Retinal pigment epithelial cell (primary cell): ENCODE data around the gene GAL3ST3.
"Not testable (repeated sequence)": the region's sequence is repeated elsewhere in the genome, so short reads cannot be mapped to it uniquely, and the experiment has no call there.

Experiments
- DNase-seq: peaks from one replicate; pipeline ENCODE4 v3.0.0-alpha.2; 2010; ENCODE audit warnings: low read depth
- H3K4me3 ChIP-seq: 2 replicates; pipeline ENCODE4 v1.5.1; 2011; ENCODE audit warnings: mild to moderate bottlenecking, low read length, control low read depth, moderate library complexity
- TF ChIP-seq, protein P1 (sequence below): conservative IDR thresholded peaks from 2 replicates; pipeline ENCODE4 v1.5.1; 2011; ENCODE audit warnings: low read depth, low read length, control low read depth, inconsistent platforms

The GAL3ST3 gene

DNA sequence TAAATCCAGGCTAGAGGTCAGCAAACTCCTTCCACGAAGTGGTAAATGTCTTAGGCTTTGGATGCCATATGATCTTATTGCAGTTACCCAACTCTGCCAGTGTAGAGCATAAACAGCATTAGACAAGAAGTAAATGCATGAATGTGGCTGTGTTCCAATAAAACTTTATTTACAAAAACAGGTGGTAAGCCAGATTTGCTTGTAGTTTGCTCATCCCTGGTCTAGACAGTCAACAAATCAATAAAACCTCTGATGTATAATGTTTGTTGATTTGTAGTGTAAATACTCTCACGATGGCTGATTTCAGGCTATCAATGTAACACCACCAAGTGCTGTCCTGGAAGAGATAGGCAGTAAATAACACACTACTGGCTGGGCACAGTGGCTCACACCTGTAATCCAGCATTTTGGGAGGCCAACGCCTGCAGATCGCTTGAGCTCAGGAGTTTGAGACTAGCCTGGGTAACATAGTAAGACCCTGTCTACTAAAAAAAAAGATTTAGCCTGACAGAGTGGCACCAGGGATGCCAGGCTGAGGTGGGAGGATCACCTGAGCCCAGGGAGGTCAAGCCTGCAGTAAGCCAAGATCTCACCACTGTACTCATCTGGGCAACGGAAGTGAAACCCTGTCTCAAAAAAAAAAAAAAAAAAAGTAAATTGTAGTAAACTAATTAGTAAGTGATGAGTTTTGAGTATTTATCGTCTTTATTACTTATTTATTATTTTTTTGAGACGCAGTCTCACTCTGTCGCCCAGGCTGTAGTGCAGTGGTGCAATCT, 15.8 kb downstream of the GAL3ST3 start:
- H3K4me3 ChIP-seq: no peak overlapping the region
- no peak for DNase-seq
- TF ChIP-seq, protein P1, sequence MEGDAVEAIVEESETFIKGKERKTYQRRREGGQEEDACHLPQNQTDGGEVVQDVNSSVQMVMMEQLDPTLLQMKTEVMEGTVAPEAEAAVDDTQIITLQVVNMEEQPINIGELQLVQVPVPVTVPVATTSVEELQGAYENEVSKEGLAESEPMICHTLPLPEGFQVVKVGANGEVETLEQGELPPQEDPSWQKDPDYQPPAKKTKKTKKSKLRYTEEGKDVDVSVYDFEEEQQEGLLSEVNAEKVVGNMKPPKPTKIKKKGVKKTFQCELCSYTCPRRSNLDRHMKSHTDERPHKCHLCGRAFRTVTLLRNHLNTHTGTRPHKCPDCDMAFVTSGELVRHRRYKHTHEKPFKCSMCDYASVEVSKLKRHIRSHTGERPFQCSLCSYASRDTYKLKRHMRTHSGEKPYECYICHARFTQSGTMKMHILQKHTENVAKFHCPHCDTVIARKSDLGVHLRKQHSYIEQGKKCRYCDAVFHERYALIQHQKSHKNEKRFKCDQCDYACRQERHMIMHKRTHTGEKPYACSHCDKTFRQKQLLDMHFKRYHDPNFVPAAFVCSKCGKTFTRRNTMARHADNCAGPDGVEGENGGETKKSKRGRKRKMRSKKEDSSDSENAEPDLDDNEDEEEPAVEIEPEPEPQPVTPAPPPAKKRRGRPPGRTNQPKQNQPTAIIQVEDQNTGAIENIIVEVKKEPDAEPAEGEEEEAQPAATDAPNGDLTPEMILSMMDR: no peak

DNA sequence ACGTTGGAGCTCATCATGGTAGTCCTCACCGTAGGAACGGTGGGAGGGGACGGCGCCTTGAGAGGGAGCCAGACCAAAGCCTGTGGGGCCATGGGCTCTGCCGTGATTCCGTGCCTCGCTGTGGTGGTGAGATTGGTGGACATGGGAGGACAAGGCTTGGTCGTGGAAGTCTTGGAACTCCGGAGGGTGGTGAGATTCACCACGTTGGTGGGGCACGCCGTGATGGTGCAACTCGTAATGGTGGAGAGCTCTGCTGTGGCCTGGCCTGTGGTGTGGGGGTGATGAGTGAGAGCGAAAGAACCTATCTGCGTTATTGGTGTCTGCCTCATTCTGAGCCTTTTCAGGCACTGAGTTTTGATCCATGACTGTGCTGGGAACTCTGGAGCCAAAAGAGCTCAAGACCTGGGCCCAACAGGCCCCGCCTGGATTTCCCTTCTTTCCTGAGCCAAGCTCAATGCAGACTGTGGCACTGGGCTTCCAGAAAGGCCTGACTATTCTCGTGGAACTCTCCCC, 22.9 kb downstream of the GAL3ST3 start, which contains the start of gene CATSPER1:
CATSPER1 (minus strand) TSS at position 463 of the 513 bp plus-strand sequence; CDS start at position 363, 100 bp downstream.
- TF ChIP-seq, protein P1: no peak
- no peak within 1 kb of the TSS for H3K4me3 ChIP-seq
- DNase-seq: no peak

DNA sequence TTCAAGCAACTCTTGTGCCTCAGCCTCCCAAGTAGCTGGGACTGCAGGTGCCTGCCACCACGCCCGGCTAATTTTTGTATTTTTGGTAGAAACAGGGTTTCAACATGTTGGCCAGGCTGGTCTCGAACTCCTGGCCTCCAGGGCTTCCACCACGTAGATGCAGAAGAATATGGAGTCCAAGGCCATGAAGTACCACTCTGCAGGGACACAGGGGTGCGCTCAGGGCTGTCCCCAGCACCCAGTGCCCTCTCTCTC, 25.8 kb downstream of the GAL3ST3 start:
- H3K4me3 ChIP-seq, DNase-seq: not testable (repeated sequence)

DNA sequence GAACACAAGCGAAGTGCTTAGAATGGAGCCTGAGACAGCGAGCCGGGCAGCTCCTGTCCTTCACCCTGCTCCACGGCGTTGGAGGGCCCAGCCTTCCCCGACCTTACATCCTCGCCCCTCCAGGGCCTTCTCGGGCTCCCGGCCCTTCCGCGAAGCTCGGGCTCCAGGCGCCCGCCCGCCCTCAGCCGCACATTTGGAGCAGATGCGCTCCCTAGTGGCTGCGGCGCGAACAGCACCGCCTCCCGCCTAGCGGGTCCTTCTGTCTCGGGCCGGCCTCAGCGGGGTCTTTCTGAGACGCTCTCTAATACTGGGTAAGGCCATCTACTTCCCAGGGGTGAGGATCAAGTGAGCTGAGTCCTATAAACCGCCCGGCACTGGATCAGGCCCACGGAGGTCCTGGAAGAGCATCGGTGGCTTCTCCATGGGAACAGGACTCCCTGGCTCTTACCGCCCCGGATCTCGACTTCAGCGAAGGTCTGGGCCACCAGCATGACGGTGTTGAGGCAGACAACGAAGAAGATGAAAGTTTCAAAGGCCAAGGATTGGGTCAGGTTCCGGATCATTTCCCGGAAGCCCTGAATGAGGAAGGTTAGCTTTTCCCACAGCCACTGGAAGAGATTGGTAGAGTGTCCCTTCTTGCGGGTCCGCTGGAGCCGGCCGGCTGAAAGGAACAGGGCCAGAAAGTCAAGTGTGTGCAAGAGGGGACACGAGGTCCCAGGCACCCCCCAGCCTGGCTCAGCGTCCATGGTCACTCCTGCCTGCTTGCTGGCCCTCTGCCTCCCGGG, 26.4 kb downstream of the GAL3ST3 start:
- no peak for DNase-seq
- TF ChIP-seq, protein P1: peak; percentile 91
- no peak overlapping the region for H3K4me3 ChIP-seq

DNA sequence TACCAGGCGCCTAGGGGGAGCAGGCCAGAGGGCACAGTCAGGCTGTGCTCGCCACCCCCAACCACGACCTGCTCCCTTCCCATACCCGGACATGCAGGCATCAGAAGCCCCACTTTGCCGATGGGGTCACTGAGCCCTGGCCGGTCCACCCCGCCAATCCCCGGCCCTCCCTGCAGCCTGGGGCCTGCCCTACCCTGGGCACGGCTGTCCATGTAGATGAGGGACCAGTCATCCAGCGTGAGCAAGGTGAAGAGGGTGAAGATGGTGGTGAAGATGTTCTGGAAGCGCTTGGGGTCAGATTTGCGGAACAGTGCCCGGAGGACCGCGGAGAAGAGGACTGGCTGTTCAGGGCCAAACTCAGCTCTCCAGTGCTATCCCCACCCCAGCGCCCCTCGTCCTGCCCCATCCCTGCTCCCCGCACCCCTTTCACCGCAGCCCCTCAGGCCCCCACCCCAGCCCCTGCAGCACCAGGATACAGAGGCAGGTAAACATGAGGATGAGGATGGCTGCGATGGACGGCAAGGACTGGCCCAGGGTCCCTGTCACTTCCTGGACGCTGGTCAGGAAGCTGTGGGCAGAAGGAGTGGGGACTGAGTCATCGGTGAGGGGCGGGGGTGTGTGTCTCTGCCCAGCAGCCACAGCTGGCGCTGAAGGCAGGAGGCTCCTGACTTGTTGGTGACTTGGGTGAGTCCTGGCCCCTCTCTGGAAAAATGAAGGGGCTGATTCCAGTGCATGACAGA, 28.2 kb downstream of the GAL3ST3 start:
- TF ChIP-seq, protein P1: no peak
- H3K4me3 ChIP-seq: no peak overlapping the region
- DNase-seq: no peak

DNA sequence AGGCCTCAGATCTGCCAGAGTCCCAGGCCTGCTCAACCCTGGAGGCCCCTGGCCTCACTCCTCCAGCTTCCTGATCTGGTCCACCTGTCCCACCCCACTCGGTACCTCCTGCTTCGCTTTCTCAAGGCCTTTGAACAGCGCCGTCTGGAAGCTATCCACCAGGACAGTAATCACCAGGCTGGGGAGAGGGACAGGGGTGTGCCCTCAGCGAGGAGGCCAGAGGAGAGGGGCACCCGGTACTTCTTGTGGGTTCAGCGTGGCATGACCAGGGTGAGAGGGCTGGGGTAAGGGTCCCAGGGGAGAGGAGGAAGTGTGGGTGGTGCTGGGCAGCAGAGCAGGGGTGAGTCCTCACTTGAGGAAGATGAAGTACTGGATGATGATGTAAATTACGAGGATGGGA, 28.7 kb downstream of the GAL3ST3 start:
- no peak overlapping the region for H3K4me3 ChIP-seq
- TF ChIP-seq, protein P1: no peak
- DNase-seq: no peak

DNA sequence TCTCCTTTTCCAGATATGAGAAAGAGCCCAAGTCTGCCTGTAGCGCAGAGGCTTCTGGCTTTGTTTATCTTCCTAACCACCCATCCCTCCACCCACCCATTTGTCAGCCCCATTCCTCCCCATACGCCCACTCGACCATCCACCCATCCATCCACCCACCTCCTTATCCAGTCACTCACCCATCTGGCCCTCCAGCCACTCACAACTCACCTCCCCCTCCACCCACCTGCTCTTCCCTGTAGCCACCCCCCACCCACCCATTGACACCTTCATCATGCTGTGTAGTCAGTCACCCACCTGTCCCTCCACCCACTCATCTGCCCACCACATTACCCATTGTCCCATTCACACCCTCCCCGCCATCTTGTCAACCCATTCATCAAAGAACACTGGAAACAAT, 31.6 kb downstream of the GAL3ST3 start:
- TF ChIP-seq, protein P1: no peak
- no peak for DNase-seq
- H3K4me3 ChIP-seq: no peak overlapping the region
